ENCODE results near the gene STK32B. TPM values are rescaled to one million over a fixed set of nuclear protein-coding genes. Genes with fewer than 3 reads are reported as not detected.

STK32B gene
- total RNA-seq, 6 donors from 2014 or later = 0.22 to 3.4 (median 1.0) TPM

- no peak overlapping the region for H3K27ac ChIP-seq
- DNase-seq (no peak), ATAC-seq (ENCODE audit: low FRiP score in 2 of 2) (no peak)
- H3K9me3 ChIP-seq = peaks cover 0 to 18% (median 6%) of the 10 kb centered on the region in 4 donors
- no peaks in the 10 kb centered on the region for H3K36me3 ChIP-seq
- WGBS, 2 donors = 59 to 69% methylated on average over 2 of the region's 2 CpGs
- H3K4me1 ChIP-seq = no peaks in the 10 kb centered on the region
- H3K27me3 ChIP-seq = no peaks in the 10 kb centered on the region
- H3K4me3 ChIP-seq = no peak overlapping the region
- TF ChIP-seq POLR2A (IDR thresholded peaks at IDR 0.05) (no peak), EP300 (IDR thresholded peaks at IDR 0.05) (no peak), POLR2AphosphoS5 (IDR thresholded peaks at IDR 0.05) (no peak)
- TF ChIP-seq, protein P1, sequence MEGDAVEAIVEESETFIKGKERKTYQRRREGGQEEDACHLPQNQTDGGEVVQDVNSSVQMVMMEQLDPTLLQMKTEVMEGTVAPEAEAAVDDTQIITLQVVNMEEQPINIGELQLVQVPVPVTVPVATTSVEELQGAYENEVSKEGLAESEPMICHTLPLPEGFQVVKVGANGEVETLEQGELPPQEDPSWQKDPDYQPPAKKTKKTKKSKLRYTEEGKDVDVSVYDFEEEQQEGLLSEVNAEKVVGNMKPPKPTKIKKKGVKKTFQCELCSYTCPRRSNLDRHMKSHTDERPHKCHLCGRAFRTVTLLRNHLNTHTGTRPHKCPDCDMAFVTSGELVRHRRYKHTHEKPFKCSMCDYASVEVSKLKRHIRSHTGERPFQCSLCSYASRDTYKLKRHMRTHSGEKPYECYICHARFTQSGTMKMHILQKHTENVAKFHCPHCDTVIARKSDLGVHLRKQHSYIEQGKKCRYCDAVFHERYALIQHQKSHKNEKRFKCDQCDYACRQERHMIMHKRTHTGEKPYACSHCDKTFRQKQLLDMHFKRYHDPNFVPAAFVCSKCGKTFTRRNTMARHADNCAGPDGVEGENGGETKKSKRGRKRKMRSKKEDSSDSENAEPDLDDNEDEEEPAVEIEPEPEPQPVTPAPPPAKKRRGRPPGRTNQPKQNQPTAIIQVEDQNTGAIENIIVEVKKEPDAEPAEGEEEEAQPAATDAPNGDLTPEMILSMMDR (IDR thresholded peaks at IDR 0.05) = no peak
Observed at GRCh38 chr4:5082376-5082775, 31.1 kb downstream of the STK32B start.

- Histone ChIP-seq H3K27me3 (no peaks in the 10 kb centered on the region), H3K4me3 (no peak overlapping the region), H3K27ac (no peak overlapping the region), H3K4me1 (no peaks in the 10 kb centered on the region), H3K9me3 (peaks cover 0 to 18% (median 6%) of the 10 kb centered on the region in 4 donors), H3K36me3 (no peaks in the 10 kb centered on the region)
- no peak for TF ChIP-seq POLR2AphosphoS5 (IDR thresholded peaks at IDR 0.05)
- DNase-seq (no peak), ATAC-seq (ENCODE audit: low FRiP score in 2 of 2) (no peak)
- WGBS, 2 donors = 46 to 51% methylated on average over 3 of the region's 3 CpGs
Observed at GRCh38 chr4:5084911-5085475, 33.7 kb downstream of the STK32B start.

GRCh38 chr4:5086535-5086934 lies 35.3 kb downstream of the STK32B start:
- H3K9me3 ChIP-seq = peaks cover 0 to 13% (median 6%) of the 10 kb centered on the region in 4 donors
- DNase-seq = no peak
- 88 to 90% methylated on average over 1 of the region's 1 CpG for WGBS, 2 donors
- no peak overlapping the region for H3K27ac ChIP-seq
- H3K4me3 ChIP-seq = no peak overlapping the region
- no peak for ATAC-seq (ENCODE audit: low FRiP score in 2 of 2)
- no peaks in the 10 kb centered on the region for H3K36me3 ChIP-seq
- TF ChIP-seq POLR2A (IDR thresholded peaks at IDR 0.05) (no peak), EP300 (IDR thresholded peaks at IDR 0.05) (no peak), POLR2AphosphoS5 (IDR thresholded peaks at IDR 0.05) (no peak)
- TF ChIP-seq, protein P1 (IDR thresholded peaks at IDR 0.05) = no peak
- H3K27me3 ChIP-seq = no peaks in the 10 kb centered on the region
- no peaks in the 10 kb centered on the region for H3K4me1 ChIP-seq

- no peak overlapping the region for H3K27ac ChIP-seq
- H3K9me3 ChIP-seq = no peaks in the 10 kb centered on the region
- no peaks in the 10 kb centered on the region for H3K4me1 ChIP-seq
- no peaks in the 10 kb centered on the region for H3K27me3 ChIP-seq
- DNase-seq (no peak), ATAC-seq (ENCODE audit: low FRiP score in 2 of 2) (no peak)
- no peak for TF ChIP-seq POLR2A (IDR thresholded peaks at IDR 0.05)
- no peak for TF ChIP-seq POLR2AphosphoS5 (IDR thresholded peaks at IDR 0.05)
- TF ChIP-seq, protein P1 (IDR thresholded peaks at IDR 0.05) = no peak
- TF ChIP-seq EP300 (IDR thresholded peaks at IDR 0.05) = no peak
- WGBS, 2 donors = 37 to 41% methylated on average over 8 of the region's 8 CpGs
- H3K4me3 ChIP-seq = no peak overlapping the region
- no peaks in the 10 kb centered on the region for H3K36me3 ChIP-seq
Observed at GRCh38 chr4:5096261-5096660, 45.0 kb downstream of the STK32B start.

- H3K27ac ChIP-seq = no peak overlapping the region
- TF ChIP-seq, protein P1 (IDR thresholded peaks at IDR 0.05) = no peak
- TF ChIP-seq POLR2A (IDR thresholded peaks at IDR 0.05) (no peak), POLR2AphosphoS5 (IDR thresholded peaks at IDR 0.05) (no peak), EP300 (IDR thresholded peaks at IDR 0.05) (no peak)
- WGBS, 2 donors = 38 to 50% methylated on average over 1 of the region's 1 CpG
- DNase-seq = no peak
- no peaks in the 10 kb centered on the region for H3K27me3 ChIP-seq
- no peaks in the 10 kb centered on the region for H3K9me3 ChIP-seq
- H3K4me3 ChIP-seq = no peak overlapping the region
- no peak for ATAC-seq (ENCODE audit: low FRiP score in 2 of 2)
- no peaks in the 10 kb centered on the region for H3K36me3 ChIP-seq
- no peaks in the 10 kb centered on the region for H3K4me1 ChIP-seq
Observed at GRCh38 chr4:5098176-5098575, 46.9 kb downstream of the STK32B start.

All from upper lobe of left lung (tissue), 6 donors.